MM.1S (cell line): ENCODE results near the gene HS2ST1.

Experiments used
- DNase-seq: peaks from one replicate; pipeline ENCODE4 v3.0.0-alpha.2; 2015
- H2AFZ ChIP-seq: fragments of 300-600 bp; sonication (generic); 2 replicates; pipeline ENCODE4 v1.6.0; 2016; ENCODE audit warnings: antibody characterized with exemption, low read length
- H3F3A ChIP-seq: fragments of 300-600 bp; sonication (generic); 2 replicates; pipeline ENCODE4 v1.6.1; 2016; ENCODE audit warnings: mild to moderate bottlenecking, antibody characterized with exemption, low read length, moderate library complexity, mixed read lengths; ENCODE audit not compliant: insufficient read depth
- H3K27ac ChIP-seq: fragments of 300-600 bp; sonication (generic); 2 replicates; pipeline ENCODE4 v1.5.1; 2016; ENCODE audit warnings: mild to moderate bottlenecking, low read length
- H3K27me3 ChIP-seq: fragments of 300-600 bp; sonication (generic); replicated peaks from 2 replicates; pipeline ENCODE4 v1.6.0; 2016; ENCODE audit warnings: low read length; ENCODE audit not compliant: insufficient read depth
- H3K36me3 ChIP-seq: fragments of 300-600 bp; sonication (generic); replicated peaks from 2 replicates; pipeline ENCODE4 v1.6.1; 2016; ENCODE audit warnings: mild to moderate bottlenecking, low read length, mixed read lengths; ENCODE audit not compliant: insufficient read depth
- H3K4me1 ChIP-seq: fragments of 300-600 bp; sonication (generic); 2 replicates; pipeline ENCODE4 v1.6.1; 2016; ENCODE audit warnings: low read length, mixed read lengths
- H3K4me2 ChIP-seq: fragments of 300-600 bp; sonication (generic); 2 replicates; pipeline ENCODE4 v1.6.0; 2016; ENCODE audit warnings: low read depth, low read length
- H3K4me3 ChIP-seq: fragments of 300-600 bp; sonication (generic); 2 replicates; pipeline ENCODE4 v1.5.1; 2016; ENCODE audit warnings: low read length, mixed read lengths
- H3K79me2 ChIP-seq: fragments of 300-600 bp; sonication (generic); 2 replicates; pipeline ENCODE4 v1.6.1; 2016; ENCODE audit warnings: mixed run types, low read length, mixed read lengths
- H3K9ac ChIP-seq: fragments of 300-600 bp; sonication (generic); 2 replicates; pipeline ENCODE4 v1.6.1; 2016; ENCODE audit warnings: low read length, mixed read lengths
- H3K9me2 ChIP-seq: fragments of 300-600 bp; sonication (generic); replicated peaks from 2 replicates; pipeline ENCODE4 v1.6.1; 2016; ENCODE audit warnings: mild to moderate bottlenecking, low read length, mixed read lengths; ENCODE audit not compliant: insufficient read depth
- H3K9me3 ChIP-seq: fragments of 300-600 bp; sonication (generic); replicated peaks from 2 replicates; pipeline ENCODE4 v1.6.1; 2016; ENCODE audit warnings: mild to moderate bottlenecking, low read length, mixed read lengths; ENCODE audit not compliant: insufficient read depth
- H4K20me1 ChIP-seq: fragments of 300-600 bp; sonication (generic); 2 replicates; pipeline ENCODE4 v1.6.1; 2016; ENCODE audit warnings: mild to moderate bottlenecking, low read length, moderate library complexity, mixed read lengths; ENCODE audit not compliant: insufficient read depth
- EZH2 ChIP-seq: fragments of 300-600 bp; sonication (generic); optimal IDR thresholded peaks from 2 replicates; pipeline ENCODE3; 2017; ENCODE audit warnings: low read depth, mild to moderate bottlenecking, antibody characterized with exemption, low read length, mixed read lengths
- EZH2phosphoT487 ChIP-seq: fragments of 300-600 bp; sonication (generic); IDR thresholded peaks from 2 replicates; pipeline ENCODE4 v1.6.1; 2018; ENCODE audit warnings: antibody characterized with exemption, low read length
- TF ChIP-seq, protein P1 (sequence below): fragments of 300-600 bp; sonication (generic); IDR thresholded peaks from 2 replicates; pipeline ENCODE4 v1.5.1; 2016; ENCODE audit warnings: antibody characterized with exemption, low read length, mixed read lengths

Gene HS2ST1

DNA sequence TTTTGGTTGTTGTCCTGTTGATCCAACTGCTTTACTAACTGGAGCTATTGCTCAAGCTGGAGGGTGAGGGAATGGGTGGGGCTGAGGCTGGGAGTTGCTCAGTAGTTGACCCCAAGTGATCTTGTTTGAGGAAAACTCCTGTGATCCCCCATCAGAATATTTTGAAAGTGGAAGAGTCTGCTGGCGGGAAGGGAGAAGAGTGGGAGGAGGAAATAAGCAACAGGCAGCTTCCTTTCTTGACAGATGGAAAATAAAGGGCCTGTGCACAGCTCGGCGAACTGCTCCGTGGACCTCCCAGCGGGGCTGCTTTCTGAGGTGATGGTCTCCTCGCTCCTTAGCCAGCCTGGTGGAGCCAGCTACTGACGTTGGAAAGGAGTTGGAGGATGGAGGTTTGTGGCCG is 215.2 kb downstream of the HS2ST1 start:
- TF ChIP-seq EZH2phosphoT487 (no peak), EZH2 (no peak)
- TF ChIP-seq, protein P1, sequence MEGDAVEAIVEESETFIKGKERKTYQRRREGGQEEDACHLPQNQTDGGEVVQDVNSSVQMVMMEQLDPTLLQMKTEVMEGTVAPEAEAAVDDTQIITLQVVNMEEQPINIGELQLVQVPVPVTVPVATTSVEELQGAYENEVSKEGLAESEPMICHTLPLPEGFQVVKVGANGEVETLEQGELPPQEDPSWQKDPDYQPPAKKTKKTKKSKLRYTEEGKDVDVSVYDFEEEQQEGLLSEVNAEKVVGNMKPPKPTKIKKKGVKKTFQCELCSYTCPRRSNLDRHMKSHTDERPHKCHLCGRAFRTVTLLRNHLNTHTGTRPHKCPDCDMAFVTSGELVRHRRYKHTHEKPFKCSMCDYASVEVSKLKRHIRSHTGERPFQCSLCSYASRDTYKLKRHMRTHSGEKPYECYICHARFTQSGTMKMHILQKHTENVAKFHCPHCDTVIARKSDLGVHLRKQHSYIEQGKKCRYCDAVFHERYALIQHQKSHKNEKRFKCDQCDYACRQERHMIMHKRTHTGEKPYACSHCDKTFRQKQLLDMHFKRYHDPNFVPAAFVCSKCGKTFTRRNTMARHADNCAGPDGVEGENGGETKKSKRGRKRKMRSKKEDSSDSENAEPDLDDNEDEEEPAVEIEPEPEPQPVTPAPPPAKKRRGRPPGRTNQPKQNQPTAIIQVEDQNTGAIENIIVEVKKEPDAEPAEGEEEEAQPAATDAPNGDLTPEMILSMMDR = no peak
- Histone ChIP-seq H3F3A (no peaks in the 10 kb centered on the region), H3K27ac (no peak overlapping the region), H3K4me1 (0 out of 2 replicates have a peak, but pooled peaks cover 4% of the 10 kb centered on the region), H2AFZ (no peak overlapping the region), H4K20me1 (no peaks in the 10 kb centered on the region), H3K9me2 (no peaks in the 10 kb centered on the region), H3K27me3 (no peaks in the 10 kb centered on the region), H3K36me3 (no peaks in the 10 kb centered on the region), H3K9me3 (no peaks in the 10 kb centered on the region), H3K79me2 (no peaks in the 10 kb centered on the region), H3K9ac (no peak overlapping the region), H3K4me2 (no peak overlapping the region), H3K4me3 (no peak overlapping the region)
- DNase-seq = no peak

DNA sequence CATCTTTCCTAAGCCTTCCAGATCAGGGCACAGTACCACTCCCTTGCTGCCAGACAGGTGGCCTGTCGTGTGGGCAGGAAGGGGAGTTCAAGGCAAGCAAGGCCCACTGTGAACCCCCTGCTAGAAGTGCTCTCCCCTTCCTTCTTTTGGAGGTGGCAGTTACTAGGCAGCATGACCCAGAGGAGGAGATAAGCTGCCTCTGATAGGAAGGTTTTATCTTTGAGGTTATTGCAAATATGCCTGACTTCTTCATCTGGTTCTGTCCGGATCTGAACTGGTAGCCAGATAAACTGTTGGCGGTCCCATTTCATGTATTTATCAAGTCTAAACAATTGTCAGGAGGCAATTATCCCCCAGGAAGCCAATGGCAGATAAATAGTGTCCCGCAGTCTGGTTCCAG is 216.0 kb downstream of the HS2ST1 start:
- no peak for DNase-seq
- no peak overlapping the region for H3K27ac ChIP-seq
- H3K9me2 ChIP-seq = no peaks in the 10 kb centered on the region
- H3K9ac ChIP-seq = no peak overlapping the region
- H3K4me1 ChIP-seq = 0 out of 2 replicates have a peak, but pooled peaks cover 4% of the 10 kb centered on the region
- H3K9me3 ChIP-seq = no peaks in the 10 kb centered on the region
- no peaks in the 10 kb centered on the region for H3K79me2 ChIP-seq
- H3K4me2 ChIP-seq = no peak overlapping the region
- no peak for TF ChIP-seq EZH2
- TF ChIP-seq EZH2phosphoT487 = no peak
- TF ChIP-seq, protein P1 = no peak
- no peak overlapping the region for H3K4me3 ChIP-seq
- H3F3A ChIP-seq = no peaks in the 10 kb centered on the region
- H2AFZ ChIP-seq = no peak overlapping the region
- H3K27me3 ChIP-seq = no peaks in the 10 kb centered on the region
- H4K20me1 ChIP-seq = no peaks in the 10 kb centered on the region
- H3K36me3 ChIP-seq = no peaks in the 10 kb centered on the region

DNA sequence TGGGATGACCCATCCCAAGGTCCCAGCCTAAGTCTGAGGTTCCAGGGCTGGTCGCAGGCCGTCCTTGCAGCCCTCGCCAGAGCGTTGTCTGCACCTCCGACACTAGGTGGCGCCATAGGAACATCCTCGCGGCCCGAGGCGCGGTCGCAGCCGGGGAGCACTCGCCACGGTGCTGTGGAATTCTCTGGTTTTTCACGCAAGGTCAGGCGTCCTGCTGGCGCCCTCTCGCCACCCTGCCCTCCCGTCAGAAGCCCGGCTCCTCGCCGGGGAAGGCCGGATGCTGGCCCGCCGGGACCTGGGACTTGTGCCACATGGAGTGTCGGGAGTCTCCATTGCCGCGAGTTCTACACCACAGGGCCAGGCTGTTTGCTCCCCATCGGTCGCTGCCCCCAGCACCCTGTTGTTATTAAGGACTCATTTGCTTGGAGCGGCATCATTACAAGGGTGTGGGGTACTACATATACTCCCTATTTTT is 217.4 kb downstream of the HS2ST1 start:
- H2AFZ ChIP-seq = peak overlapping the region; percentile 75
- H3K36me3 ChIP-seq = no peaks in the 10 kb centered on the region
- peak; percentile 75 for DNase-seq
- H3K27ac ChIP-seq = no peak overlapping the region
- no peaks in the 10 kb centered on the region for H3K27me3 ChIP-seq
- H3K4me1 ChIP-seq = 0 out of 2 replicates have a peak, but pooled peaks cover 4% of the 10 kb centered on the region
- TF ChIP-seq, protein P1 = peak; percentile 97
- TF ChIP-seq EZH2phosphoT487 = no peak
- H3K4me2 ChIP-seq = peak overlapping the region; percentile 73
- no peaks in the 10 kb centered on the region for H4K20me1 ChIP-seq
- no peaks in the 10 kb centered on the region for H3K79me2 ChIP-seq
- H3K9me3 ChIP-seq = no peaks in the 10 kb centered on the region
- peak overlapping the region; percentile 66 for H3K4me3 ChIP-seq
- H3K9me2 ChIP-seq = no peaks in the 10 kb centered on the region
- H3F3A ChIP-seq = no peaks in the 10 kb centered on the region
- peak overlapping the region; percentile 59; the same call in 1 of the 2 replicates for H3K9ac ChIP-seq
